Colonic mucosa (tissue), 4 donors: ENCODE data around the gene ERGIC3. TPM values are rescaled to one million over a fixed set of nuclear protein-coding genes. Genes with fewer than 3 reads are reported as not detected.
"Not testable (repeated sequence)": the region's sequence is repeated elsewhere in the genome, so short reads cannot be mapped to it uniquely, and the experiment has no call there.

ENCODE experiments used
- DNase-seq: peaks from one replicate; pipeline ENCODE4 v3.0.0-alpha.2; 2020
- H3K27ac ChIP-seq: fragments of 200-600 bp; one replicate; pipeline ENCODE4 v1.8.0; 2021
- H3K27me3 ChIP-seq: fragments of 200-600 bp; one replicate; pipeline ENCODE4 v1.8.0; 2021
- H3K36me3 ChIP-seq: fragments of 200-600 bp; one replicate; pipeline ENCODE4 v1.8.0; 2021
- H3K4me1 ChIP-seq: fragments of 200-600 bp; one replicate; pipeline ENCODE4 v1.8.0; 2021; ENCODE audit warnings: mild to moderate bottlenecking
- H3K4me3 ChIP-seq: fragments of 200-600 bp; one replicate; pipeline ENCODE4 v1.8.0; 2021
- H3K9ac ChIP-seq, 2 donors: one replicate each; pipeline ENCODE4 v1.7.0; 2013; ENCODE audit warnings: control low read depth in 2 of 2, low read depth in 2 of 2, low read length in 2 of 2
- H3K9me3 ChIP-seq: fragments of 200-600 bp; one replicate; pipeline ENCODE4 v1.8.0; 2021
- intact Hi-C: fragments of 100-400 bp; cut with DNase I; formaldehyde crosslinking; loops from one replicate; pipeline ENCODE4 v1.14.1; 2022
- total RNA-seq, 2 donors: library from RNA; stranded (reverse); fragmentation: NEBNext Ultra II Directional in 1 of 2; extraction: Animal tissue kit (Norgen Biotek cat#: 25700) in 1 of 2; gene quantifications; one replicate each; pipeline ENCODE4 v1.2.1, GENCODE V29; 2021
- TF ChIP-seq, protein P1 (sequence below): fragments of 200-600 bp; IDR thresholded peaks from one replicate; pipeline ENCODE4 v1.8.0; 2022; ENCODE audit warnings: antibody characterized with exemption, mild to moderate bottlenecking
- donor health status: healthy.
- donor health status: DM: no; HTN: no; CAD: no.
- donor health status: DM: no; HTN: no; CAD: no.

The ERGIC3 gene
- total RNA-seq, 2 donors from 2014 or later = 233 to 270 TPM

DNA sequence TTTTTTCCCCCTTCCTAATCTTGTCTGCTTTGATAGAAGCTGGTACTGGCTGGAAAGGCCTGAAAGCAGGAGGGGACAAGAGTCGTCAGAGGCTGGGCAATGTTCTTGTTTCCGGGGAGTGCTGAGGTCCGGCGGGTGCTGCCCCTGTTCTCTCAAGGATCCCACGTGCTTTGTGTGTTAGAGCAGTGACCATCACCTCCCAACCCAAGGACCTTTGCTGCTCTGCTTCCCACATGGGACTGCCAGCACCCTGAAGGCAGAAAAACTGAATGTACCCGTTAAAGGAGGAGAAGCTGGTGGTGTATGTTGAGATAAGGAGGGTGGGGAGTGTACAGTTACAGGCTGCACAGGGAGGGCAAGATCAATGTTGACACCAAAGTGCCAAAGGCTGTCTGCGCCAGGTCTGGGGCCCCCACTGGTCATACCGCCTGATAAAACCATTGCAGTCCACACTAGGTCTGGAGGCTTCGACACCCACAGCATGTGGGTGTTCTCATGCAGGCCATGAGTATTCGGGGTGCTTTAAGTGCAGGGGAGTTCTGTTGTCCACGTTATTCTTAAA is 27.4 kb upstream of the ERGIC3 start:
- Histone ChIP-seq H3K27ac (no peak overlapping the region), H3K9ac (no peak overlapping the region), H3K36me3 (no peaks in the 10 kb centered on the region), H3K4me1 (no peaks in the 10 kb centered on the region), H3K4me3 (no peak overlapping the region), H3K9me3 (no peaks in the 10 kb centered on the region), H3K27me3 (no peaks in the 10 kb centered on the region)
- intact Hi-C loops = no loop called here
- no peak for DNase-seq
- TF ChIP-seq, protein P1, sequence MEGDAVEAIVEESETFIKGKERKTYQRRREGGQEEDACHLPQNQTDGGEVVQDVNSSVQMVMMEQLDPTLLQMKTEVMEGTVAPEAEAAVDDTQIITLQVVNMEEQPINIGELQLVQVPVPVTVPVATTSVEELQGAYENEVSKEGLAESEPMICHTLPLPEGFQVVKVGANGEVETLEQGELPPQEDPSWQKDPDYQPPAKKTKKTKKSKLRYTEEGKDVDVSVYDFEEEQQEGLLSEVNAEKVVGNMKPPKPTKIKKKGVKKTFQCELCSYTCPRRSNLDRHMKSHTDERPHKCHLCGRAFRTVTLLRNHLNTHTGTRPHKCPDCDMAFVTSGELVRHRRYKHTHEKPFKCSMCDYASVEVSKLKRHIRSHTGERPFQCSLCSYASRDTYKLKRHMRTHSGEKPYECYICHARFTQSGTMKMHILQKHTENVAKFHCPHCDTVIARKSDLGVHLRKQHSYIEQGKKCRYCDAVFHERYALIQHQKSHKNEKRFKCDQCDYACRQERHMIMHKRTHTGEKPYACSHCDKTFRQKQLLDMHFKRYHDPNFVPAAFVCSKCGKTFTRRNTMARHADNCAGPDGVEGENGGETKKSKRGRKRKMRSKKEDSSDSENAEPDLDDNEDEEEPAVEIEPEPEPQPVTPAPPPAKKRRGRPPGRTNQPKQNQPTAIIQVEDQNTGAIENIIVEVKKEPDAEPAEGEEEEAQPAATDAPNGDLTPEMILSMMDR = no peak

DNA sequence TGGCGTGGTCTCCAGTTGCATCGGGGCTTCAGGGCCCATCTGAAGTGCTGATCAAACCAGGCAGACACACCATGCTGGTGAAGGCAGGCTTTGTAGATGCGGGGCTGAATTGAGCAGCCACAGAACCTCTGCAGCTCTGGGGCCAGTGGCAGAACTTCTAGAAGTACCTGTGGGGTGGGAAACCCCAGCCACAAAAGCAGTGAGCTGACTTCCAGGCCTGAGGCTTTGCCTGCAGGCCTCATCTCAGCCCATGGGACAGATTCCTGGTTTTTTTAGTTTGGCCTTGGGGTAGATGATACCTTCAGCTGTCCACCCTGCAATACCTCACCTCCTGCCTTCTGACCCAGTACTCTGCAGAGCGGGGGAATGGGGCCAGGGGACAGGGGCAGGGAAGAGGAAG is 26.5 kb upstream of the ERGIC3 start:
- Histone ChIP-seq H3K36me3 (no peaks in the 10 kb centered on the region), H3K4me3 (no peak overlapping the region), H3K9me3 (no peaks in the 10 kb centered on the region), H3K9ac (no peak overlapping the region), H3K27me3 (no peaks in the 10 kb centered on the region), H3K4me1 (no peaks in the 10 kb centered on the region), H3K27ac (no peak overlapping the region)
- no peak for DNase-seq
- TF ChIP-seq, protein P1 = no peak
- intact Hi-C loops = no loop called here

DNA sequence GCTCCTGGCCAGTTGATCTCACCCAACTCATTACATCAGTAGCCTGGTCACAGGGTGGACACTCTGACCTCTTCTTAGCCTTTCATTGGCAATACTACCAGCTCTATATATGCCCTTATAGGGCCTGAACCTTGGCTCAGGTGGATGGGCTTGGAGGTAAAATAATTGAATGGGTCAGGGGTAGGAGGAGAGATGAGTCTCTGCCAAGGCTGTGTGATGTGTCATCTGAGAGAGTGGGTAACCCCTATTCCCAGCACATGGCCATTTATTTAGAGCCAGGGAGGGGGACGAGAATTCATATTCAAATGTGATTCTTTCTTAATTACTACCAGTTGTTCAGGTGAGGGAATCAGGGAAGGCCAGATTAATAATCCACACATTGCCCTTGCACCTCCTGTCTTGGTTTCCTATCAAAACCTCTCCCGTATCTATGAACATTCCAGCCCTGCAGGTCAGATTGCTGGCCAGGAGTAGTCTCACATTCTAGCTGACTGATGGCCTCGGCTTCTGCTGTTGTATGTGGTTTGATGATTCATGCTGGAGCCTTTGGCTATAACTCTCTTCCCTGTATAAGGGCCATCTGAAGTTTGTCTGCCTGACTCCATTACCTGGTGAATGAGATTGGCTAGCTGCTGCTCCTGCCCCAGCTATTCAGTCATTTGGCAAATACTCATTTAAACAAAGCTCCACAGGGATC is 25.8 kb upstream of the ERGIC3 start:
- Histone ChIP-seq H3K9me3 (no peaks in the 10 kb centered on the region), H3K27ac (no peak overlapping the region), H3K4me3 (no peak overlapping the region), H3K36me3 (no peaks in the 10 kb centered on the region), H3K27me3 (no peaks in the 10 kb centered on the region), H3K4me1 (no peaks in the 10 kb centered on the region), H3K9ac (no peak overlapping the region)
- TF ChIP-seq, protein P1 = no peak
- no peak for DNase-seq
- intact Hi-C loops = no loop called here

DNA sequence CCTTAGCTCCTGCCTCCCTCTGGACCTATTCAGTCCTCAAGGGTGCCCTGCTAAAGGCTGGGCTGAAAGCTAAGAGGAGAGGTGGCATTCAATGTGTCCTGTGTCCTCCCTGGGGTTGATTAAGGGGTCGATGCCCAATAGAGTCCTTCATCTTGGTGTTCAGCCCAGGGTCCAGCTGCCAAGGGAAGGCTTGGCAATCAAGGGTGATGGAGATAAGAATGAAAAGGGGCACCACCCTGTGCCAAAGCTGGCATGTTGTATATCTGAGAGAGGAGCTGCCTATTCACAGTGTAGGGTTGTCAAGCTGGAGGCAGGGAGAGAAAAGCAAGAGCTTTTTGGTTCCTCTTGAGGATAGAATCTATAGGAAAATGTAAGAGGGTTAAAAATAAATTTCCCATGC is 24.8 kb upstream of the ERGIC3 start:
- no peak overlapping the region for H3K4me3 ChIP-seq
- H3K4me1 ChIP-seq = no peaks in the 10 kb centered on the region
- no peaks in the 10 kb centered on the region for H3K36me3 ChIP-seq
- no peaks in the 10 kb centered on the region for H3K27me3 ChIP-seq
- no peak for DNase-seq
- no peak overlapping the region for H3K9ac ChIP-seq
- H3K27ac ChIP-seq = no peak overlapping the region
- TF ChIP-seq, protein P1 = no peak
- intact Hi-C loops = no loop called here
- no peaks in the 10 kb centered on the region for H3K9me3 ChIP-seq

DNA sequence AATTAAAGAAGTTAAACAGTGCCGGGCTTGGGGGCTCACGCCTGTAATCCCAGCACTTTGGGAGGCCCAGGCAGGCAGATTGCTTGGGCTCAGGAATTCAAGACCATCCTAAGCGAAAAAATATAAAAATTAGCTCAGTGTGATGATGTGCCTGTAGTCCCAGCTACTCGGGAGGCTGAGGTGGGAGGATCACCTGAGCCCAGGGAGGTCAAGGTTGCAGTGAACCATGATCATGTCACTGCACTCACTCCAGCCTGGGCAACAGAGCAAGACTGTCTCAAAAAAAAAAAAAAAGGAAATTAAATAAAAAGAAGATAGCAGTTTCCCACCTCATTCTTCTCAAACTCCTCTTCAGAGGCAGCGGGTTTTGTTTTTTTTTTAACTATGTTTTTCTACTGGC is 24.1 kb upstream of the ERGIC3 start:
- H3K27ac ChIP-seq, intact Hi-C loops, H3K27me3 ChIP-seq, H3K36me3 ChIP-seq, H3K4me1 ChIP-seq, H3K9ac ChIP-seq, H3K4me3 ChIP-seq, H3K9me3 ChIP-seq, DNase-seq: not testable (repeated sequence)

DNA sequence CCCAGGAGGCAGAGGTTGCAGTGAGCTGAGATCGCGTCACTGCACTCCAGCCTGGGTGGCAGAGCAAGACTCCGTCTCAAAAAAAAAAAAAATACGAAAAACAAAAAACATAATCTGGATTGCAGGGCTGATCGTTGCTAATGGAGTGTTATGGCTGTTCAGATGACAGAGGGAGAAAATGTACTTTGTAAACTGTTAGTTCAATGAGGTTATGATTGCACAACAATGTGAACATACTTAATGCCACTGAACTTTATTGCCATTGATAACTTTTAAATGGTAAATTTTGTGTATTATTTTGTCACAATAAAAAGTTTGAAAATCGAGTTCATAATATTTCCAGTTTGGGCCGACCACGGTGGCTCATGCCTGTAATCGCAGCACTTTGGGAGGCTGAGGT is 22.9 kb upstream of the ERGIC3 start:
- H3K9ac ChIP-seq = no peak overlapping the region
- intact Hi-C loops = no loop called here
- no peak overlapping the region for H3K27ac ChIP-seq
- TF ChIP-seq, protein P1 = no peak
- H3K4me1 ChIP-seq = no peaks in the 10 kb centered on the region
- H3K27me3 ChIP-seq = no peaks in the 10 kb centered on the region
- H3K36me3 ChIP-seq = no peaks in the 10 kb centered on the region
- DNase-seq = no peak
- no peaks in the 10 kb centered on the region for H3K9me3 ChIP-seq
- no peak overlapping the region for H3K4me3 ChIP-seq
